Measurements from ENCODE around the gene TTC21A.

The TTC21A gene

DNA sequence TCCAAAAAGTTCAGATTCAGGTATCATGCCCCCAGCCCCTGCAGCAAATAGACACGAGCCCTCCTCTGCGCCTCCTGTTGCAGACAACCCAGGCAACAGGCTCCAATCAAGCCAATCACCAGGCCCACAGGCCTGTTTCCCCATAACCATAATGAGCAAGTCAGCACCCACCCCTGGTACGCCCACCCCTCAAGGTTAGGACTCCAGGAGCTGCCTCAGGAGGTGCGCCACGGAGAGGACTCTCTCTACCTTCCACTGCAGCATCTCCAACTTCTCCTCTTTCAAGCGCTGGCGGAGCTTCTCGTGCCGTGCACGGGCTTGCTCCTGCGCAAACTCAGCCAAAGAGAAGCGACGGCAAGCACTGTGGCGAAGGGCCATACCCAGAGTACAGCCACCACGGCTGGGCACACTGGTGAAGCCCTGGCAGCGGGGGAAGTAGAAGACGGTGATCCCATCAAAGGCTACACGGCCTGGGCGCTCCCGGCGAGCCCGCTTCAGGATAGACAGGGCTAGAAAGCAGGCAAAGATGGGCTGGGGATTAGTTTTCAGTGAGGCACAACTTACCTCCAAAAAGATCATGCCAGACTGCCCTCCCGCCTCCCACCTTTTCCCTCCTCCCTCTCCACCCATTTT is 37.4 kb downstream of the TTC21A start:
- no peak overlapping the region for H3K4me3 ChIP-seq (replicated peaks; ENCODE audit: low read depth, low read length)
- H3K36me3 ChIP-seq (ENCODE audit: control insufficient read depth, insufficient read depth, low read length) = peaks cover 30% of the 10 kb centered on the region
- DNase-seq (ENCODE audit: extremely low read depth, insufficient read length) = no peak
- TF ChIP-seq CTCF (IDR thresholded peaks at IDR 0.05; ENCODE audit: insufficient read depth, low read length, poor library complexity, severe bottlenecking) = no peak
- H3K27me3 ChIP-seq (replicated peaks; ENCODE audit: control insufficient read depth, insufficient read depth, low read length) = no peaks in the 10 kb centered on the region

DNA sequence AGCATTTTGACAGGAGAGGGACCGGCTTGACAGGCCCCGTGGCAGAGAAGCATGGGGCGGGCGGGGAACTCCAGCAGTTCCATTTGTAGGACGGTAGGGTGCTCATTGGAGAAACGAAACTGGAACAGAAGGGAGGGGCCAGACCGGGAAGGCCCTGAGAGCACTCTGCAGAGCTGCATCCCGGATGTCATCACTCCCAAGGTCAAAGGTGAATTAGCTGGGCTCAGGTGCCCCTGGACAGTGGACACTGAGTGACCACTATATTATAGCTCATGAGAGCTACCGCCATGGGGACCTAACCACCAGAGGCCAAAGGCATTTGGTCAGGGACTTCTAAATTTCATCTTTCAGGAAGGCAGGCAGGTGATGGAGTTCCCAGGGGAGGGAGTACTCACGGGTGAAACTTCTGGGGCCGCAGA is 38.6 kb downstream of the TTC21A start:
- DNase-seq (ENCODE audit: extremely low read depth, insufficient read length) = peak; percentile 42
- TF ChIP-seq CTCF (IDR thresholded peaks at IDR 0.05; ENCODE audit: insufficient read depth, low read length, poor library complexity, severe bottlenecking) = no peak
- H3K4me3 ChIP-seq (replicated peaks; ENCODE audit: low read depth, low read length) = peak overlapping the region; percentile 68
- H3K36me3 ChIP-seq (ENCODE audit: control insufficient read depth, insufficient read depth, low read length) = peaks cover 28% of the 10 kb centered on the region
- no peaks in the 10 kb centered on the region for H3K27me3 ChIP-seq (replicated peaks; ENCODE audit: control insufficient read depth, insufficient read depth, low read length)

DNA sequence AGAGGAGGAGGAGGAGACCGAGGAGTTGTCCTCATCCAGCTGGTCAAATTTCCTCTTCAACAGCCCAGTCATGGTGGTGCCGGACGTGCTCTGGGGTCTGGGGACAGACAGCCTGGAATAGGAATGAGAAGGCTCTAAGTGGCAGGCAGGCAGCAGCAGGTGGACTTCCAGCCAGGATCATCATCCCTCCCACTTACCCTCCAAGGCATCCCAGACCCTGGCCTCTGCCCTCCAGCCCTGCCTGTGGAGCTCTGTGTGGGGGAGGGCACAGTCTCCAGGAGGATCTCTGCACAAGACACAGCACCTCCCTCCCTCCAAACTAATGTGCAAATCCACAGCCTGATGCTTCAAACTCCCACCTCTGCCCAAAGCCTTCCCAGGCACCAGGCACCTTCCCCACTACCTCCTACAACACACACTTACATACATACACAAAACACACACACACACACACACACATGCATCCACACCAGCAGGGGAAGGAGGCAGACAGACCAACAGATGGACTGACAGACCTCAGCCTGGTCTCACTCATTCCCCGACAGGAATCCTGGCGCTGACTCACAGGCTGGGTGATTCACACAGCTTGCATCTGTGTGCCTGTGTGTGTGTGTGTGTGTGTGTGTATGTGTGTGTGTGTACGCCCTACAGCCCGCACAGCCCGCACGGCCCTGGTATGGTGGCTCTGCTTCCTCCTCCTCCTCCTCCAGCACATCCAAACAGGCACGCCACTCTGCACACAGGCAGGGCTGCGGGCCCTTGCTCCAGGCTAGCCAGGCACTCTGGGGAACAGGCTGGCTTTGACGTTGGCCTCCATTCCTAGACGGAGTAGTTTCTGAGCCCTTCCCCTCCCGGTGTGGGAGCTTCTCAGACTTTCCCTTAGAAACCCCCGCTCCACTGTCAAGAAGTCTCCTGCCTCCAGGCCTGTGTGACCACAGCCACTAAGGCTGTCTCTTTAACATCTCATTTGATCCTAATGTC is 39.4 kb downstream of the TTC21A start:
- H3K27me3 ChIP-seq (replicated peaks; ENCODE audit: control insufficient read depth, insufficient read depth, low read length) = no peaks in the 10 kb centered on the region
- TF ChIP-seq CTCF (IDR thresholded peaks at IDR 0.05; ENCODE audit: insufficient read depth, low read length, poor library complexity, severe bottlenecking) = no peak
- peak; percentile 72 for DNase-seq (ENCODE audit: extremely low read depth, insufficient read length)
- H3K36me3 ChIP-seq (ENCODE audit: control insufficient read depth, insufficient read depth, low read length) = peaks cover 22% of the 10 kb centered on the region
- H3K4me3 ChIP-seq (replicated peaks; ENCODE audit: low read depth, low read length) = peak overlapping the region; percentile 68

GRCh38 chr3:39147711-39148434 is 40.4 kb downstream of the TTC21A start:
- H3K4me3 ChIP-seq (replicated peaks; ENCODE audit: low read depth, low read length) = peak overlapping the region; percentile 68
- H3K36me3 ChIP-seq (ENCODE audit: control insufficient read depth, insufficient read depth, low read length) = peaks cover 14% of the 10 kb centered on the region
- peak; percentile 76 for DNase-seq (ENCODE audit: extremely low read depth, insufficient read length)
- no peak for TF ChIP-seq CTCF (IDR thresholded peaks at IDR 0.05; ENCODE audit: insufficient read depth, low read length, poor library complexity, severe bottlenecking)
- no peaks in the 10 kb centered on the region for H3K27me3 ChIP-seq (replicated peaks; ENCODE audit: control insufficient read depth, insufficient read depth, low read length)

DNA sequence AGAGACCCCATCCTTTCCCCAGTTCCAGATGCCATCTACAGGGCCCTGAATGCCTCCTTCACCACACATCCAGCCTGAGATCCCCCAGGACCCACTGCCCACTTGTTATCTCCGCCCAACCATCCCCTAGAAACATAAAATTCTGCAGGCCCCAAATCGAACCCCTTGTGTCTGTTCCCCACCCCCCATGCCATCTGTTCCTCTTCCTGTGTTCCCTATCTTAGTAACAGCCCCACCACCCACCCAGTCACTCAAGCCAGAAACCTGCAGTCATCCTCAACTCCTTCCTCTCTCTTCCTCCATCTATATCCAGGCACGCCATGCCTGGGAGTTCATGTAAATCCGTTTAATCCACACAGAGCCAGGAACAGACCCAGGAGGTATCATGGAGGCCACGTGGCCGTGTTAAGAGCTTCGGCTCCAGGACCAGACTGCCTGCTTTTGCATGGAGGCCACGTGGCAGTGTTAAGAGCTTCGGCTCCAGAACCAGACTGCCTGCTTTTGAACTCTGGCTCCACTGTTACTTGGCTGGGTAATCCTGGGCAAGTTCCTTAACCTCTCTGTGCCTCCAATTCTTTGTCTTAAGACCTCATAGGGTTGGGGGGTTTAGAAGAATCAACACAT is 41.1 kb downstream of the TTC21A start:
- no peak for TF ChIP-seq CTCF (IDR thresholded peaks at IDR 0.05; ENCODE audit: insufficient read depth, low read length, poor library complexity, severe bottlenecking)
- Histone ChIP-seq H3K4me3 (replicated peaks; ENCODE audit: low read depth, low read length) (peak overlapping the region; percentile 68; the same call in 1 of the 2 replicates), H3K27me3 (replicated peaks; ENCODE audit: control insufficient read depth, insufficient read depth, low read length) (no peaks in the 10 kb centered on the region), H3K36me3 (ENCODE audit: control insufficient read depth, insufficient read depth, low read length) (peaks cover 8% of the 10 kb centered on the region)
- no peak for DNase-seq (ENCODE audit: extremely low read depth, insufficient read length)
